Loucy (cell line): ENCODE results near the gene TNFRSF13B.
"Not testable (repeated sequence)": the region's sequence is repeated elsewhere in the genome, so short reads cannot be mapped to it uniquely, and the experiment has no call there.

ENCODE experiments used
- H2AFZ ChIP-seq: fragments of 200-600 bp; sonication (generic); 2 replicates; pipeline ENCODE4 v1.6.0; 2016; ENCODE audit warnings: antibody characterized with exemption, mild to moderate bottlenecking, low read length, moderate library complexity
- H3F3A ChIP-seq: fragments of 200-600 bp; 2 replicates; pipeline ENCODE4 v1.6.0; 2016; ENCODE audit warnings: antibody characterized with exemption, low read depth, mild to moderate bottlenecking
- H3K27me3 ChIP-seq: fragments of 200-600 bp; sonication (generic); 2 replicates; pipeline ENCODE4 v1.6.1; 2014; ENCODE audit warnings: low read length, mild to moderate bottlenecking; ENCODE audit not compliant: insufficient read depth, poor library complexity, severe bottlenecking
- H3K36me3 ChIP-seq: fragments of 200-600 bp; sonication (generic); 2 replicates; pipeline ENCODE4 v1.6.1; 2016; ENCODE audit warnings: low read length; ENCODE audit not compliant: insufficient read depth
- H3K4me1 ChIP-seq: fragments of 200-600 bp; sonication (generic); 2 replicates; pipeline ENCODE4 v1.5.1; 2014; ENCODE audit warnings: low read length, mild to moderate bottlenecking; ENCODE audit not compliant: insufficient read depth, poor library complexity, severe bottlenecking
- H3K4me2 ChIP-seq: fragments of 200-600 bp; sonication (generic); 2 replicates; pipeline ENCODE4 v1.6.0; 2014; ENCODE audit warnings: antibody characterized with exemption, low read length, low read depth, mild to moderate bottlenecking; ENCODE audit not compliant: poor library complexity, severe bottlenecking
- H3K4me3 ChIP-seq: fragments of 200-600 bp; sonication (generic); 2 replicates; pipeline ENCODE4 v1.5.1; 2014; ENCODE audit warnings: low read length, mild to moderate bottlenecking, mixed read lengths; ENCODE audit not compliant: poor library complexity, severe bottlenecking
- H3K79me2 ChIP-seq: fragments of 200-600 bp; sonication (generic); 2 replicates; pipeline ENCODE4 v1.6.1; 2014; ENCODE audit warnings: low read length; ENCODE audit not compliant: insufficient read depth
- H3K9ac ChIP-seq: fragments of 200-600 bp; sonication (generic); 2 replicates; pipeline ENCODE4 v1.6.0; 2014; ENCODE audit warnings: mild to moderate bottlenecking, low read depth, low read length, moderate library complexity; ENCODE audit not compliant: poor library complexity, severe bottlenecking
- H3K9me2 ChIP-seq: fragments of 200-600 bp; sonication (generic); replicated peaks from 2 replicates; pipeline ENCODE4 v1.6.1; 2016; ENCODE audit warnings: low read depth, low read length, mixed read lengths
- H3K9me3 ChIP-seq: fragments of 200-600 bp; sonication (generic); 2 replicates; pipeline ENCODE4 v1.6.1; 2014; ENCODE audit warnings: mild to moderate bottlenecking, antibody characterized with exemption, low read length, low read depth; ENCODE audit not compliant: insufficient read depth
- H4K20me1 ChIP-seq: fragments of 200-600 bp; sonication (generic); 2 replicates; pipeline ENCODE4 v1.6.0; 2014; ENCODE audit warnings: antibody characterized with exemption, low read length, mild to moderate bottlenecking; ENCODE audit not compliant: insufficient read depth, poor library complexity, severe bottlenecking
- CTCF ChIP-seq: fragments of 200-600 bp; sonication (generic); conservative IDR thresholded peaks from 2 replicates; pipeline ENCODE4 v1.5.1; 2014; ENCODE audit warnings: mild to moderate bottlenecking, antibody characterized with exemption, low read length
- EZH2phosphoT487 ChIP-seq: fragments of 200-600 bp; IDR thresholded peaks from 2 replicates; pipeline ENCODE4 v1.6.1; 2018; ENCODE audit warnings: antibody characterized with exemption, mild to moderate bottlenecking, moderate library complexity, borderline replicate concordance

Gene TNFRSF13B

GRCh38 chr17:17015230-17015629 lies 43.3 kb upstream of the TNFRSF13B start:
- Histone ChIP-seq H3K9ac (no peak overlapping the region), H3K79me2 (no peaks in the 10 kb centered on the region), H3K9me2 (no peaks in the 10 kb centered on the region), H4K20me1 (no peaks in the 10 kb centered on the region), H3K4me2 (no peak overlapping the region), H3F3A (no peaks in the 10 kb centered on the region), H2AFZ (no peak overlapping the region), H3K36me3 (no peaks in the 10 kb centered on the region), H3K4me1 (peaks cover 24% of the 10 kb centered on the region), H3K9me3 (no peaks in the 10 kb centered on the region), H3K27me3 (no peaks in the 10 kb centered on the region), H3K4me3 (no peak overlapping the region)
- TF ChIP-seq EZH2phosphoT487 (no peak), CTCF (no peak)

GRCh38 chr17:17014748-17015124 lies 42.8 kb upstream of the TNFRSF13B start:
- not testable (repeated sequence) for H3K4me3 ChIP-seq, H3K9me3 ChIP-seq, H3K36me3 ChIP-seq, H3K27me3 ChIP-seq, H3K79me2 ChIP-seq, H3K9me2 ChIP-seq, H3F3A ChIP-seq, H3K9ac ChIP-seq, H2AFZ ChIP-seq, H3K4me2 ChIP-seq, H4K20me1 ChIP-seq
- H3K4me1 ChIP-seq: peaks cover 24% of the 10 kb centered on the region

GRCh38 chr17:17013828-17014747 lies 42.2 kb upstream of the TNFRSF13B start:
- H3F3A ChIP-seq, H4K20me1 ChIP-seq, H3K4me2 ChIP-seq, H3K27me3 ChIP-seq, H3K4me3 ChIP-seq, H3K36me3 ChIP-seq, H3K79me2 ChIP-seq, H2AFZ ChIP-seq, H3K9me3 ChIP-seq, H3K9me2 ChIP-seq, H3K9ac ChIP-seq: not testable (repeated sequence)
- H3K4me1 ChIP-seq: peaks cover 24% of the 10 kb centered on the region

GRCh38 chr17:17011043-17011907 lies 39.4 kb upstream of the TNFRSF13B start:
- H3K4me3 ChIP-seq, H3K9me3 ChIP-seq, H3K4me2 ChIP-seq, H3K36me3 ChIP-seq, H3K9ac ChIP-seq, H3K4me1 ChIP-seq, H2AFZ ChIP-seq, H3K79me2 ChIP-seq, H3K27me3 ChIP-seq, H4K20me1 ChIP-seq, H3F3A ChIP-seq, H3K9me2 ChIP-seq: not testable (repeated sequence)

GRCh38 chr17:17010545-17011034 lies 38.7 kb upstream of the TNFRSF13B start:
- H3F3A ChIP-seq, H3K4me2 ChIP-seq, H4K20me1 ChIP-seq, H3K9me2 ChIP-seq, H2AFZ ChIP-seq, H3K4me3 ChIP-seq, H3K27me3 ChIP-seq, H3K36me3 ChIP-seq, H3K4me1 ChIP-seq, H3K9me3 ChIP-seq, H3K79me2 ChIP-seq, H3K9ac ChIP-seq: not testable (repeated sequence)

- H3K4me1 ChIP-seq, H4K20me1 ChIP-seq, H3K9me2 ChIP-seq, H3K79me2 ChIP-seq, H3K4me3 ChIP-seq, H3K9ac ChIP-seq, H3K9me3 ChIP-seq, H3K36me3 ChIP-seq, H3K4me2 ChIP-seq, H2AFZ ChIP-seq, H3F3A ChIP-seq, H3K27me3 ChIP-seq: not testable (repeated sequence)
Observed at GRCh38 chr17:17009972-17010371, 38.1 kb upstream of the TNFRSF13B start.
